Activated CD8-positive, alpha-beta memory T cell treated with anti-CD3 and anti-CD28 coated beads, Interleukin-2, amount 10 ng/mL, durations not matched to agents 7 days and 5 days (primary cell): ENCODE measurements around the gene SHISAL2A. TPM values are rescaled to one million over a fixed set of nuclear protein-coding genes. Genes with fewer than 3 reads are reported as not detected.
A peak's percentile ranks its signal among the peaks of the same experiment; 100 is the strongest.

ENCODE experiments used
- ATAC-seq: fragments of 150-1000 bp; cut with Tn5 transposase; one replicate; pipeline ENCODE4 v1.10.0; 2021; ENCODE audit warnings: moderate library complexity
- CTCF ChIA-PET: fragments of 350-600 bp; sonication (Branson Sonifier 250); formaldehyde crosslinking; loops from one replicate; lab custom pipeline; 2021; ENCODE audit warnings: antibody characterized with exemption; lab: Charles Lee
- DNase-seq: peaks from one replicate; pipeline ENCODE4 v3.0.0-alpha.2; 2020
- H3K27ac Mint-ChIP-seq: one replicate; pipeline ENCODE4 v1.8.0; 2021; ENCODE audit warnings: mild to moderate bottlenecking, mixed read lengths
- H3K27me3 Mint-ChIP-seq: one replicate; pipeline ENCODE4 v1.8.0; 2021; ENCODE audit warnings: mixed read lengths
- H3K36me3 Mint-ChIP-seq: one replicate; pipeline ENCODE4 v1.8.0; 2021; ENCODE audit warnings: mild to moderate bottlenecking, mixed read lengths
- H3K4me1 Mint-ChIP-seq: one replicate; pipeline ENCODE4 v1.8.0; 2021; ENCODE audit warnings: mixed read lengths
- H3K4me3 Mint-ChIP-seq: one replicate; pipeline ENCODE4 v1.8.0; 2021; ENCODE audit warnings: mild to moderate bottlenecking, moderate library complexity, mixed read lengths
- H3K9me3 Mint-ChIP-seq: one replicate; pipeline ENCODE4 v1.8.0; 2022; ENCODE audit warnings: low read depth, mixed read lengths
- total RNA-seq, 2 experiments: library from RNA; stranded (reverse); gene quantifications; one replicate each; pipeline ENCODE4 v1.2.3, GENCODE V29; 2021

The SHISAL2A gene
- total RNA-seq, 2 experiments from 2014 or later = 5.7 to 11.0 TPM

DNA sequence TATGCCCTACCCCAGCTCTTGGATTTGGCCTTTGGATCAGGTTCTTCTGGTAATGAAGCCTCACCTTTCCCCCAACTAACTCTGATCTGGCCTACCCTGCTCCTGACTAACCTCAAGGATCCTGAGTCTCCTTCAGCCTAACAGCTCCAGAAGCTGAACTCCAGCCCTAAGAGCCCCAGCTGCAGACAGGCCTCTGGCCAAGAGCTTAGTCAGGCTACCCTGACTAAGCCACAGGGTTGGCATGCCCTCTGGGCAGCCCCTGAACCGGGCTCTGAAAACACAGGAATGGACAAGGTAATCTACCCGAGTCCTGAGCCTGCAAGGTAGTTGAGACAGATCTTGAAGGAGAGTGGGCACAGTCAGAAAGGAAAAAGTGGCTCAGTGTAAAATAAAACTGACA is 35.7 kb downstream of the SHISAL2A start:
- Mint-ChIP-seq H3K27me3 (no peaks in the 10 kb centered on the region), H3K9me3 (no peaks in the 10 kb centered on the region), H3K4me1 (peaks cover under 1% of the 10 kb centered on the region), H3K4me3 (no peak overlapping the region), H3K27ac (no peak overlapping the region), H3K36me3 (no peaks in the 10 kb centered on the region)
- CTCF ChIA-PET = interaction anchor here (0.7 to 1.3 kb wide), 3 partner anchors 9 to 148 kb away, joined by 3 read pairs; no protein-coding TSS in a partner anchor
- DNase-seq (no peak), ATAC-seq (no peak)

DNA sequence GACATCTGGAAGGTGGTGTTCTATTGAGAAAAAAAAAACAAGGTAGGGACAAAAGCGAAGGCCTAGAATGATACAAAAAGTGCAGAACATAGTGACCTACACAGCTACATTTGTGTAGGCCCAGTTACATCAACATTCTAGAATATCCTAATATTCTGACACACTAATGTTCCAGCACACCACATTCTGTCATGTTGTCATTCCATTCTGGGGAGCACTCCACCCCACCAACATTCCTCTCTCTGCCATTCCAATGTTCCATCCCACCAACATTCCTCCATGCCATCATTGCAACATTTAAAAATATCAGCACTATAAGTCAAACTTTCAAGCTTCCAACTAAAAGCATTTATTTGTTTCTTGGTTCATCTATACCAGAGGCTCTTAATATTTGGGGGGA is 36.7 kb downstream of the SHISAL2A start:
- Mint-ChIP-seq H3K4me1 (peaks cover 8% of the 10 kb centered on the region), H3K27ac (no peak overlapping the region), H3K27me3 (no peaks in the 10 kb centered on the region), H3K9me3 (no peaks in the 10 kb centered on the region), H3K4me3 (no peak overlapping the region), H3K36me3 (peaks cover 2% of the 10 kb centered on the region)
- DNase-seq (no peak), ATAC-seq (no peak)
- CTCF ChIA-PET = interaction anchor here (0.7 kb wide), 2 partner anchors 17 to 147 kb away, joined by 3 read pairs; no protein-coding TSS in a partner anchor

DNA sequence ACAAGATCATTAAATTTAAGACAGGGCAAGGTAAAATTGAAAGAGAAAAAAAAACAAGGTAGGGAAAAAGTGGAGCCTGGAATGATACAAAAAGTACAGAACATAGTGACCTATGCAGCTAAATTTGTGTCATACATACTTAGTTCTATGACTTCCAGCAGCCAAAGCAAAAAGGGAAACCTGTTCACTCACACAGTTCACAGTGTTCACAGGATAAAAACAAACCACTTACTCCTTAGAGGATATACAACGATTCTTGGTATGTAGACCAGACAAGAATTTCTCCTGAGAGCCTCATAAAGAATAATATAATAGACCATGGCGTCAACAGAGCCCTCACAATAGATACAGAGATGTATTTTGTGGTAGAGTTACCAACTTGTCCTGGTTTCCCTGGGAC is 37.6 kb downstream of the SHISAL2A start:
- Mint-ChIP-seq H3K9me3 (no peaks in the 10 kb centered on the region), H3K27ac (no peak overlapping the region), H3K27me3 (no peaks in the 10 kb centered on the region), H3K4me3 (no peak overlapping the region), H3K36me3 (peaks cover 2% of the 10 kb centered on the region), H3K4me1 (peaks cover 13% of the 10 kb centered on the region)
- CTCF ChIA-PET = no interaction called here
- ATAC-seq (no peak), DNase-seq (no peak)

- H3K27me3 Mint-ChIP-seq = no peaks in the 10 kb centered on the region
- H3K4me1 Mint-ChIP-seq = peaks cover 13% of the 10 kb centered on the region
- no peaks in the 10 kb centered on the region for H3K9me3 Mint-ChIP-seq
- H3K4me3 Mint-ChIP-seq = no peak overlapping the region
- DNase-seq = no peak
- H3K27ac Mint-ChIP-seq = no peak overlapping the region
- ATAC-seq = no peak
- CTCF ChIA-PET = no interaction called here
- H3K36me3 Mint-ChIP-seq = peaks cover 2% of the 10 kb centered on the region
Measured at GRCh38 chr1:52672946-52673345, 40.0 kb downstream of the SHISAL2A start.

DNA sequence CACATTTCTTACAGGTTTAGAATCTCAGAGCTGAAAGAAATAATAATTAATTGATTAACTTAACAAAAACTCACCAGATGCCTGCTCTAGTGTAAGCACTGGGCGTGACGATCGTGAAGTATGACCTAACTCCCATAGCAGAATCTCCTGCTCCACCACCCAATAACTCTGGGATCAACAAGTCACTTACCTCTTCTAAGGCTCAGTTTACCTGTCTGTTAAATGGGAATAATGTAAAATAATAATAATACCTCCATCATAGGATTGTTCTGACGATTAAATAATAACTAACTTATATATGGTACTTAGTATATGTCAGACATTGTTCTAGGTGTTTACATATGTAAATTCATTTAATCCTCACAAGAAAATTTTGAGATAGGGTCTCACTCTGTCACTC is 40.5 kb downstream of the SHISAL2A start:
- DNase-seq = no peak
- no peak for ATAC-seq
- no peaks in the 10 kb centered on the region for H3K9me3 Mint-ChIP-seq
- no peaks in the 10 kb centered on the region for H3K27me3 Mint-ChIP-seq
- peaks cover 13% of the 10 kb centered on the region for H3K4me1 Mint-ChIP-seq
- no peak overlapping the region for H3K4me3 Mint-ChIP-seq
- CTCF ChIA-PET = interaction anchor here (3.1 kb wide), 1 partner anchor 13 kb away, joined by 18 read pairs; no protein-coding TSS in a partner anchor
- H3K27ac Mint-ChIP-seq = no peak overlapping the region
- H3K36me3 Mint-ChIP-seq = peaks cover 2% of the 10 kb centered on the region

DNA sequence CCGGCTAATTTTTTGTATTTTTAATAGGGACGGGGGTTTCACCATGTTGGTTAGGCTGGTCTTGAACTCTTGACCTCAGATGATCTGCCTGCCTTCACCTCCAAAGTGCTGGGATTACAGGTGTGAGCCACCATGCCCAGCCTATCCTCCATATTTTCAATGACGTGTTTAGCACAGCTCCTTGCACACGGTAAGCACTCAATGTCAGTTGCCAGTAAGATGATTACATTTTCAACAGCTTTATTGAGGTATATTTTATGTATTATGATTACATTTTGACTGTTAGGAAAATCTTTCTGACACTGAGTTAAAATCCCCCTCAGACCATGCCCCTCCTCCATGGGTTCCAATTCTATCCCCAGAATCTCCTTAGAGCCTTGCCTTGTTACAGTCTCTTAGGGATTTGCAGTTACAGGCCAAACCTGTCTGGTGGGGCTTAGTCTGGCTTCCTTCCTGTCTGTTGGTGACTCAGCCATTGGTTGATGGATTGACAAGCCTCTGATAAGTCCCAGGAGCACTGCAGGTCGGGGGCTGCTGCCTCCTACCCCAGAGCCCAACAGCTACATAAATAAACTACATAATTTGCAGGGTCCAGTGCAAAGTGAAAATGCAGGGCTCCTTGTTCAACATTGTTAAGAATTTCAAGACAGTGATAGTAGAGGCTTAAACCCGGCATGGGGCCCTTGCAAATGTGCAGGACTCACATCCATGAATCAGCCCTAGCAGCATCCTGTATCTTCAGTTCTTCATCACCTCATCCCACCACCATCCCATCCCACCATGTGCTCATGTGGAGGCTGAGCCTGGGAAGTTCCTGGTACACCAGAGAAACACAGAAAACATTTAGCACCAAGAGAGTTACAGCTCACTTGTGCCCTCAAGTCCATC is 41.8 kb downstream of the SHISAL2A start:
- no peak overlapping the region for H3K4me3 Mint-ChIP-seq
- DNase-seq = peak; percentile 49
- peak; percentile 79 for ATAC-seq
- H3K27me3 Mint-ChIP-seq = no peaks in the 10 kb centered on the region
- peak overlapping the region; percentile 59 for H3K27ac Mint-ChIP-seq
- CTCF ChIA-PET = interaction anchor here (3.1 kb wide), 1 partner anchor 12 kb away, joined by 18 read pairs; no protein-coding TSS in a partner anchor
- peaks cover 13% of the 10 kb centered on the region for H3K4me1 Mint-ChIP-seq
- H3K9me3 Mint-ChIP-seq = no peaks in the 10 kb centered on the region
- H3K36me3 Mint-ChIP-seq = peaks cover 2% of the 10 kb centered on the region

GRCh38 chr1:52676249-52676903 is 43.4 kb downstream of the SHISAL2A start:
- DNase-seq (no peak), ATAC-seq (no peak)
- CTCF ChIA-PET = interaction anchor here (0.6 to 3.1 kb wide), 3 partner anchors 10 to 253 kb away, joined by 3 to 18 read pairs (median 3); no protein-coding TSS in a partner anchor
- Mint-ChIP-seq H3K36me3 (peaks cover 2% of the 10 kb centered on the region), H3K27ac (no peak overlapping the region), H3K9me3 (no peaks in the 10 kb centered on the region), H3K4me1 (peaks cover 13% of the 10 kb centered on the region), H3K4me3 (no peak overlapping the region), H3K27me3 (no peaks in the 10 kb centered on the region)

DNA sequence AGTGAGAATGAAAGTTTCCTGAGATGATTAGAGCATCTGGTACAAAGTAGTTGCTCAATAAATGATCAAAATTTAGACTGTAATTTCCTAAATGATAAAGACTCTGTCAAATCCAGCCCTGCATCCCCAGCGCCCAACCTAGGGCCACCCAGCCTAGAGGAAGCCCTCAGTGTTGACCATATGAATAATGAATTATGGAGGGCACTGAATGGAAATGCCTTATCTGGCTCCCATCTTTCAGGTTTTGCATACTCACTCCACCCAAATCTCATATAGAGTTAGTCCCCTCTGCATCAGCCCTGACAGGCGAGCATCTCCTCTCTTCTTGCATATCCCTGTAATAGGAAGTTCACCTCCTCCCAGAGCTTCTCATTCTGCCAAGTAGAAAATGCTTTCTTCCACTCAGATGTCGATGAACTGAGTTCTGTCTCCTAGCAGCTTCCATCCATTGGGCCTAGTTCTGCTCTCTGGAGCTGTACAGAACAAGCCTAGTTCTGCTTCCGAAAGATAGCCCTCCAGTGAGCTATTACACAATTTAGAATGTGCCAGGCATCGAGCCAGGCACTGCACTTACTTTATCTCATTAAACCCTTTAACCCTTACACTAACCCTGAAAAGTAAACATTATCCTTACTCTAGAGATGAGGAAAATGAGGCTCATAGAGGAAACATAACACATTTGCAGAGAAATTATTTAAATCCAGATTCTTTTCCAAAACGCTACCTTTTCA is 44.3 kb downstream of the SHISAL2A start:
- Mint-ChIP-seq H3K4me1 (peaks cover 13% of the 10 kb centered on the region), H3K27ac (no peak overlapping the region), H3K9me3 (no peaks in the 10 kb centered on the region), H3K4me3 (no peak overlapping the region), H3K36me3 (peaks cover 2% of the 10 kb centered on the region), H3K27me3 (no peaks in the 10 kb centered on the region)
- DNase-seq (no peak), ATAC-seq (no peak)
- CTCF ChIA-PET = interaction anchor here (0.7 to 0.9 kb wide), 2 partner anchors 9 to 11 kb away, joined by 3 read pairs; no protein-coding TSS in a partner anchor

DNA sequence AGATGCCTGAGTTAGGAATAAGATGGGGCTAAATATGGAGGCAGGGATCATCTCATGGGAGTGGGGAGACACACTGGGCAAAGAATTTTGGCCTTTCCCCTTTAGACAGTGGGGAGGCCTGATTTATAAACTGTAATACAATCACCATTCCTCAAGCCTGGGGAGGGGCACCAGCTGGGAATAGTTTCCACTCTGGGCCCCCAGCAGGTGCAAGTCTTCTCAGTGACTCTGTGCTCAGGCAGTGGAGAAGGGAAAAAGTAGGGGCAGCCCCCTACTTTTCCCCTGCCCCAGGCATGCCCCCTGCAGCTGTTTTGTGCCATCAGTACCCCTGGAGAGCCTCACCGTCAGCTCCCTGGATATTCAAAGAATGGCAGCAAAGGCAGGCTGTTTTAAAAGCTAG is 46.1 kb downstream of the SHISAL2A start:
- no peak overlapping the region for H3K4me3 Mint-ChIP-seq

DNA sequence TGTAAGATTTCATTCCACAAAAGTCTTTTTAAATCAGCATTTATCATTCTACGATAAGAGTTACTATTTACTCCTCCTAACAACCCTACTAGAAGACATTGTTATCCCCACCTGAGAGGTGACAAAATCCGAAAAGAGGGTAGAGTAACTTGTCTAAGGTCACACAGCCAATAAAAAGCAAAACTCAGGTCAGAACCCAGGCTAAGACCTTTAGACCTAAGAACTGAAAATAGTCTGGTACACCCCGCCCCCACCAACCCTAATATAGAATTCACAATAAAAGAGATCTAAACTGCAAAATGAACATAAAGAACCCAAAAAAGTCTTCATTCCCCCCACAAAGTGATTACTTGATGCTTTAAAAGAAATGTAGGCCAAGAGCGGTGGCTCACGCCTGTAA is 46.5 kb downstream of the SHISAL2A start:
- ATAC-seq = no peak
- peaks cover 7% of the 10 kb centered on the region for H3K36me3 Mint-ChIP-seq
- peaks cover 3% of the 10 kb centered on the region for H3K9me3 Mint-ChIP-seq
- H3K27me3 Mint-ChIP-seq = no peaks in the 10 kb centered on the region
- no peak overlapping the region for H3K4me3 Mint-ChIP-seq
- peaks cover 16% of the 10 kb centered on the region for H3K4me1 Mint-ChIP-seq
- no peak overlapping the region for H3K27ac Mint-ChIP-seq
- DNase-seq = no peak
- CTCF ChIA-PET = no interaction called here

More for the DNA sequence above, 46.1 kb downstream of the SHISAL2A start:
- CTCF ChIA-PET = no interaction called here
- ATAC-seq = no peak
- peaks cover 18% of the 10 kb centered on the region for H3K4me1 Mint-ChIP-seq
- H3K36me3 Mint-ChIP-seq = peaks cover 7% of the 10 kb centered on the region
- peaks cover 3% of the 10 kb centered on the region for H3K9me3 Mint-ChIP-seq
- no peaks in the 10 kb centered on the region for H3K27me3 Mint-ChIP-seq
- H3K27ac Mint-ChIP-seq = no peak overlapping the region
- DNase-seq = no peak

- no peak overlapping the region for H3K4me3 Mint-ChIP-seq
- no peak for ATAC-seq
- H3K27me3 Mint-ChIP-seq = no peaks in the 10 kb centered on the region
- peaks cover 11% of the 10 kb centered on the region for H3K36me3 Mint-ChIP-seq
- H3K27ac Mint-ChIP-seq = no peak overlapping the region
- H3K4me1 Mint-ChIP-seq = peaks cover 13% of the 10 kb centered on the region
- CTCF ChIA-PET = no interaction called here
- H3K9me3 Mint-ChIP-seq = peaks cover 3% of the 10 kb centered on the region
- DNase-seq = no peak
Measured at GRCh38 chr1:52680353-52680752, 47.4 kb downstream of the SHISAL2A start.

GRCh38 chr1:52681136-52681535 is 48.2 kb downstream of the SHISAL2A start:
- peaks cover 3% of the 10 kb centered on the region for H3K9me3 Mint-ChIP-seq
- ATAC-seq (no peak), DNase-seq (no peak)
- H3K4me3 Mint-ChIP-seq = no peak overlapping the region
- peaks cover 13% of the 10 kb centered on the region for H3K36me3 Mint-ChIP-seq
- no peaks in the 10 kb centered on the region for H3K27me3 Mint-ChIP-seq
- H3K4me1 Mint-ChIP-seq = peaks cover 16% of the 10 kb centered on the region
- no peak overlapping the region for H3K27ac Mint-ChIP-seq
- CTCF ChIA-PET = no interaction called here

DNA sequence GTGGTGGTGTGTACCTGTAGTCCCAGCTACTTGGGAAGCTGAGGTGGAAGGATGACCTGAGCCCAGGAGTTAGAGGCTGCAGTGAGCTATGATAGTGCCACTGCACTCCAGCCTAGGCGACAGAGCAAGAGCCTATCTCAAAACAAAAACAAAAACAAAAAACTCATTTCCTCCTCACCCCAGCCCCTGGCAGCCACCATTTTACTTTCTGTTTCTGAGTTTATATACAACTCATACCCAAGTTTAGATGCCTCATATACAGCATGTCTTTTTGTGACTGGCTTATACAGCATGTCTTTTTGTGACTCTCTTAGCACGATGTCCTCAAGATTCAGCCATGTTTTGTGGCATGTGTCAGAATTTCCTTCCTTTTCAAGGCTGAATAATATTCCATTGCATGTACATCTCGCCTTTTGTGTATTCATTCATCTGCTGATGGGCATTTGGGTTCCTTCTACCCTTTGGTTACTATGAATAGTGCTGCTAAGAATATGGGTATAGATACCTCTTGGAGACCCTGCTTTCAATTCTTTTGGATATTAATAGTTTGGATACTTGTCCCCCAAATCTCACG is 50.5 kb downstream of the SHISAL2A start:
- Mint-ChIP-seq H3K4me3 (no peak overlapping the region), H3K27me3 (no peaks in the 10 kb centered on the region), H3K9me3 (peaks cover 3% of the 10 kb centered on the region), H3K4me1 (peaks cover 19% of the 10 kb centered on the region), H3K27ac (peak overlapping the region; percentile 7), H3K36me3 (peaks cover 25% of the 10 kb centered on the region)
- CTCF ChIA-PET = interaction anchor here (1.4 kb wide), 1 partner anchor 13 kb away, joined by 4 read pairs; no protein-coding TSS in a partner anchor
- DNase-seq (no peak), ATAC-seq (peak; percentile 51)
